WTC11 (cell line): ENCODE data around the gene HSD17B12.

Experiments
- AFF4 ChIP-seq: sonication (generic); formaldehyde crosslinking; IDR thresholded peaks from 2 replicates; pipeline ENCODE4 v1.8.1; 2023; ENCODE audit warnings: mild to moderate bottlenecking, missing genetic modification reagents, borderline replicate concordance
- ATF6 ChIP-seq: sonication (generic); formaldehyde crosslinking; IDR thresholded peaks from 2 replicates; pipeline ENCODE4 v1.8.1; 2023; ENCODE audit warnings: mild to moderate bottlenecking, missing genetic modification reagents
- CTCF ChIP-seq: fragments of 200-600 bp; IDR thresholded peaks from 2 replicates; pipeline ENCODE4 v1.8.0; 2022; ENCODE audit warnings: antibody characterized with exemption

GRCh38 chr11:43632181-43632580 lies 48.4 kb upstream of the HSD17B12 start:
- TF ChIP-seq CTCF (no peak), ATF6 (CRISPR knock-in tag) (no peak), AFF4 (CRISPR knock-in tag) (no peak)
